T-helper 1 cell treated with Interleukin-12 subunit alpha and Interleukin-12 subunit beta and Interleukin-4 antibody, amounts not matched to agents 30 μg/mL and 1 μg/mL, for 36 hours (primary cell): ENCODE data around the gene NEK11.
"Not testable (repeated sequence)": the region's sequence is repeated elsewhere in the genome, so short reads cannot be mapped to it uniquely, and the experiment has no call there.

Experiments
- H3K27ac Mint-ChIP-seq: one replicate; pipeline ENCODE4 v1.8.0; 2021; ENCODE audit warnings: mild to moderate bottlenecking, mixed read lengths
- H3K27me3 Mint-ChIP-seq: one replicate; pipeline ENCODE4 v1.8.0; 2021; ENCODE audit warnings: low read depth, mixed read lengths
- H3K36me3 Mint-ChIP-seq: one replicate; pipeline ENCODE4 v1.8.0; 2021; ENCODE audit warnings: low read depth, mixed read lengths
- H3K4me1 Mint-ChIP-seq: one replicate; pipeline ENCODE4 v1.8.0; 2021; ENCODE audit warnings: low read depth, mixed read lengths
- H3K4me3 Mint-ChIP-seq: one replicate; pipeline ENCODE4 v1.8.0; 2021; ENCODE audit warnings: mild to moderate bottlenecking, moderate library complexity, mixed read lengths
- H3K9me3 Mint-ChIP-seq: one replicate; pipeline ENCODE4 v1.8.0; 2021; ENCODE audit warnings: mixed read lengths

NEK11 gene

GRCh38 chr3:131306242-131306641 is 279.6 kb downstream of the NEK11 start:
- Mint-ChIP-seq H3K4me1 (no peaks in the 10 kb centered on the region), H3K4me3 (no peak overlapping the region), H3K27me3 (peaks cover 14% of the 10 kb centered on the region), H3K9me3 (no peaks in the 10 kb centered on the region), H3K27ac (no peak overlapping the region), H3K36me3 (no peaks in the 10 kb centered on the region)

GRCh38 chr3:131314318-131314717 is 287.6 kb downstream of the NEK11 start:
- no peaks in the 10 kb centered on the region for H3K9me3 Mint-ChIP-seq
- no peaks in the 10 kb centered on the region for H3K4me1 Mint-ChIP-seq
- no peaks in the 10 kb centered on the region for H3K36me3 Mint-ChIP-seq
- no peak overlapping the region for H3K4me3 Mint-ChIP-seq
- H3K27me3 Mint-ChIP-seq: peaks cover 10% of the 10 kb centered on the region
- H3K27ac Mint-ChIP-seq: no peak overlapping the region

GRCh38 chr3:131315162-131315561 is 288.5 kb downstream of the NEK11 start:
- no peak overlapping the region for H3K4me3 Mint-ChIP-seq
- H3K9me3 Mint-ChIP-seq: no peaks in the 10 kb centered on the region
- peaks cover 7% of the 10 kb centered on the region for H3K27me3 Mint-ChIP-seq
- no peaks in the 10 kb centered on the region for H3K36me3 Mint-ChIP-seq
- no peak overlapping the region for H3K27ac Mint-ChIP-seq
- H3K4me1 Mint-ChIP-seq: no peaks in the 10 kb centered on the region

- Mint-ChIP-seq H3K27ac (no peak overlapping the region), H3K36me3 (no peaks in the 10 kb centered on the region), H3K27me3 (peaks cover 11% of the 10 kb centered on the region), H3K4me1 (no peaks in the 10 kb centered on the region), H3K4me3 (no peak overlapping the region), H3K9me3 (no peaks in the 10 kb centered on the region)
Measured at GRCh38 chr3:131317667-131318066, 291.0 kb downstream of the NEK11 start.

- Mint-ChIP-seq H3K4me1 (no peaks in the 10 kb centered on the region), H3K27ac (no peak overlapping the region), H3K27me3 (peaks cover 9% of the 10 kb centered on the region), H3K4me3 (no peak overlapping the region), H3K9me3 (no peaks in the 10 kb centered on the region), H3K36me3 (no peaks in the 10 kb centered on the region)
Measured at GRCh38 chr3:131323014-131323413, 296.3 kb downstream of the NEK11 start.

GRCh38 chr3:131323792-131324191 is 297.1 kb downstream of the NEK11 start:
- H3K27ac Mint-ChIP-seq: no peak overlapping the region
- H3K4me3 Mint-ChIP-seq: no peak overlapping the region
- H3K4me1 Mint-ChIP-seq: no peaks in the 10 kb centered on the region
- H3K36me3 Mint-ChIP-seq: no peaks in the 10 kb centered on the region
- no peaks in the 10 kb centered on the region for H3K9me3 Mint-ChIP-seq
- peaks cover 9% of the 10 kb centered on the region for H3K27me3 Mint-ChIP-seq

GRCh38 chr3:131324923-131325322 is 298.2 kb downstream of the NEK11 start:
- H3K4me1 Mint-ChIP-seq: no peaks in the 10 kb centered on the region
- no peak overlapping the region for H3K27ac Mint-ChIP-seq
- no peaks in the 10 kb centered on the region for H3K9me3 Mint-ChIP-seq
- peaks cover 9% of the 10 kb centered on the region for H3K27me3 Mint-ChIP-seq
- no peaks in the 10 kb centered on the region for H3K36me3 Mint-ChIP-seq
- no peak overlapping the region for H3K4me3 Mint-ChIP-seq

- H3K4me3 Mint-ChIP-seq: no peak overlapping the region
- no peak overlapping the region for H3K27ac Mint-ChIP-seq
- no peaks in the 10 kb centered on the region for H3K36me3 Mint-ChIP-seq
- H3K27me3 Mint-ChIP-seq: peaks cover 7% of the 10 kb centered on the region
- no peaks in the 10 kb centered on the region for H3K9me3 Mint-ChIP-seq
- H3K4me1 Mint-ChIP-seq: no peaks in the 10 kb centered on the region
Measured at GRCh38 chr3:131326307-131326706, 299.6 kb downstream of the NEK11 start.

GRCh38 chr3:131328721-131329120 is 302.0 kb downstream of the NEK11 start:
- Mint-ChIP-seq H3K4me1 (no peaks in the 10 kb centered on the region), H3K36me3 (no peaks in the 10 kb centered on the region), H3K9me3 (no peaks in the 10 kb centered on the region), H3K4me3 (no peak overlapping the region), H3K27me3 (peaks cover 3% of the 10 kb centered on the region), H3K27ac (no peak overlapping the region)

GRCh38 chr3:131329774-131330173 is 303.1 kb downstream of the NEK11 start:
- Mint-ChIP-seq H3K36me3 (no peaks in the 10 kb centered on the region), H3K4me1 (no peaks in the 10 kb centered on the region), H3K27ac (no peak overlapping the region), H3K4me3 (no peak overlapping the region), H3K27me3 (peaks cover 3% of the 10 kb centered on the region), H3K9me3 (no peaks in the 10 kb centered on the region)

GRCh38 chr3:131331456-131332085 is 304.9 kb downstream of the NEK11 start:
- H3K9me3 Mint-ChIP-seq, H3K36me3 Mint-ChIP-seq, H3K27ac Mint-ChIP-seq, H3K4me3 Mint-ChIP-seq, H3K27me3 Mint-ChIP-seq, H3K4me1 Mint-ChIP-seq: not testable (repeated sequence)

- H3K4me3 Mint-ChIP-seq: no peak overlapping the region
- H3K36me3 Mint-ChIP-seq: no peaks in the 10 kb centered on the region
- no peak overlapping the region for H3K27ac Mint-ChIP-seq
- no peaks in the 10 kb centered on the region for H3K4me1 Mint-ChIP-seq
- peaks cover 2% of the 10 kb centered on the region for H3K9me3 Mint-ChIP-seq
- H3K27me3 Mint-ChIP-seq: peaks cover 4% of the 10 kb centered on the region
Measured at GRCh38 chr3:131338948-131339640, 312.4 kb downstream of the NEK11 start.

GRCh38 chr3:131341761-131342160 is 315.1 kb downstream of the NEK11 start:
- peaks cover 6% of the 10 kb centered on the region for H3K27me3 Mint-ChIP-seq
- no peak overlapping the region for H3K27ac Mint-ChIP-seq
- no peaks in the 10 kb centered on the region for H3K36me3 Mint-ChIP-seq
- no peak overlapping the region for H3K4me3 Mint-ChIP-seq
- peaks cover 8% of the 10 kb centered on the region for H3K9me3 Mint-ChIP-seq
- no peaks in the 10 kb centered on the region for H3K4me1 Mint-ChIP-seq

GRCh38 chr3:131348911-131349310 is 322.2 kb downstream of the NEK11 start:
- Mint-ChIP-seq H3K36me3 (no peaks in the 10 kb centered on the region), H3K27ac (no peak overlapping the region), H3K4me3 (no peak overlapping the region), H3K9me3 (peaks cover 7% of the 10 kb centered on the region), H3K27me3 (peaks cover 4% of the 10 kb centered on the region), H3K4me1 (no peaks in the 10 kb centered on the region)

GRCh38 chr3:131349454-131349853 is 322.8 kb downstream of the NEK11 start:
- Mint-ChIP-seq H3K36me3 (no peaks in the 10 kb centered on the region), H3K4me3 (no peak overlapping the region), H3K27ac (no peak overlapping the region)

More at GRCh38 chr3:131349454-131349853, 322.8 kb downstream of the NEK11 start:
- Mint-ChIP-seq H3K4me1 (no peaks in the 10 kb centered on the region), H3K27me3 (peaks cover 4% of the 10 kb centered on the region), H3K9me3 (peaks cover 2% of the 10 kb centered on the region)
